Skin epidermis (tissue), 12 donors: ENCODE results near the gene GDF15.

Source experiments
- H3K27ac ChIP-seq, 21 experiments: fragments of 200-600 bp; sonication (generic) in 11 of 21; one replicate each; pipeline ENCODE4 v1.5.0; 2020; ENCODE audit warnings: mild to moderate bottlenecking in 3 of 21, inconsistent platforms in 2 of 21, moderate library complexity in 2 of 21
- H3K4me3 ChIP-seq, 7 experiments: fragments of 200-600 bp; sonication (generic) in 2 of 7; one replicate each; pipeline ENCODE4 v1.5.0; 2020; ENCODE audit warnings: inconsistent platforms in 2 of 7, mild to moderate bottlenecking in 2 of 7, moderate library complexity in 1 of 7

GDF15 gene

DNA sequence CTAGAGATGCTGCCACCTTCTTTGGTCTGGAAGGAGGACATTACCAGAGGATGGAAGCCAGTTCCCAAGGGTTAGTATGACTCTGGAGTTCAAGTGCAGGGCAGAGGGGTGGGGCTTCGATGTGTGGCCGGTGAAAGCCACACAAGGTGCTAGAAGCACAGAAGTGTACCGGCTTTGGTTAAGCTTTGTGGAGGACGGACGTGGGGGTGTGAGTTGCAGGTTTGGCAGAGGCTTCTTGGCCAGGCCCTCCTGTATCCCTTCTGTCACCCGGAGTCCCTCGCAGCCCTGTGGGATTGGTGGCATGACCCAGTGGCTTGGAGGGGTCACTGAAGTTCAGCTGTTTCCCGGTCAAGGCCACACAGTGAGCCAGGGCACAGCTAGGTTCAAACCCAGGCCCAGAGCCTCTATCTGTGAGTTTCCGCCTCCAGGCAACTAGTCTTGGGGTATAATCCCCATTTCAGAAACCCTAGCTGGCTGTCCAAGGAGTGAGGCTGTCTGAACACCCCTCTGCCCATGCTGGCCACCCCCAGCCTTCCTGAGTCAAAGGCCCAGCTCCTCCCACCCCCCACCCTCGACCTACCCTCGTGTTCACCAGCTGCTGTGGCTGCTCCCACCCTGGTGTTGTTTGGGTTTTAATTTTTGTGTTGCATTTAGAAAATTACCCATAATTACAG is 28.7 kb downstream of the GDF15 start:
- H3K4me3 ChIP-seq = peak overlapping the region in 5 of 7 experiments; percentile 3 to 33 (median 16)

DNA sequence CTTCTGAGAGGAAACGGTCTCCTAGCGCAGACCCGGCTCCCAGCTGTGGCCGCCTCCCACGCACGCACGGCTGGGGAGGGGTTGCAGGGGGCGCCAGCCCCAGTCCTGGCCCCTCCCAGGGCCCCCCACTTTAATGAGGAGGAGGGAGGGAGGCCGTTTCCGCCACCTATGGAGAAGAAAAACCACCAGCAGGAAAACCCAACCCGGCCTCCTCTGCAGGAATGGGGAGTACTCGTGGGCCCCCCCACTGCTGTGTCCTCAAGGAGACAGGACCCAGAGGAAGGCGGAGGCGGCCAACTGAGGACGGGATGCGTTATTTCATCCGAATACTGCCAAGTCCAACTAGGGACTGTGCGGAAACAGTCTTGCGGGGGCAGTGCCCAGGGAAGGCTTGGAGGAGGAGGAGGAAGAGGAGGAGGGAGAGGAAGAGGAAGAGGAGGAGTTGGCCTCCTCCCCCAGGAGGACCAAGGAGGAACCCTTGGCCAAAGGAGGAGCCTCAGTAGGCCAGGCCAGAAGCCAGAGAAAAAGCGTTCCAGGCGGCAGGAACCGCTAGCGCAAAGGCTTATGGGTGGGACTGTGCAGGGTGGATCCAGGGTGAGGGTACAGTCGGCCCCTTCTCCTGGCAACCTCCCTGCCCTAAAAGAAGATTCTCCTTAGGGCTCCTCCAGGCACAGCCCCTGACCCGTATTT is 29.4 kb downstream of the GDF15 start:
- peak overlapping the region; percentile 3 to 33 (median 12) for H3K4me3 ChIP-seq

More for the DNA sequence above, 28.7 kb downstream of the GDF15 start:
- H3K27ac ChIP-seq = peak overlapping the region in 20 of 21 experiments; percentile 46 to 95 (median 88)

GRCh38 chr19:18416778-18417249 is 30.9 kb downstream of the GDF15 start:
- H3K27ac ChIP-seq = peak overlapping the region; percentile 52 to 95 (median 88)
- peak overlapping the region; percentile 1 to 65 (median 22) for H3K4me3 ChIP-seq

More for the DNA sequence above, 29.4 kb downstream of the GDF15 start:
- peak overlapping the region; percentile 37 to 95 (median 88) for H3K27ac ChIP-seq

DNA sequence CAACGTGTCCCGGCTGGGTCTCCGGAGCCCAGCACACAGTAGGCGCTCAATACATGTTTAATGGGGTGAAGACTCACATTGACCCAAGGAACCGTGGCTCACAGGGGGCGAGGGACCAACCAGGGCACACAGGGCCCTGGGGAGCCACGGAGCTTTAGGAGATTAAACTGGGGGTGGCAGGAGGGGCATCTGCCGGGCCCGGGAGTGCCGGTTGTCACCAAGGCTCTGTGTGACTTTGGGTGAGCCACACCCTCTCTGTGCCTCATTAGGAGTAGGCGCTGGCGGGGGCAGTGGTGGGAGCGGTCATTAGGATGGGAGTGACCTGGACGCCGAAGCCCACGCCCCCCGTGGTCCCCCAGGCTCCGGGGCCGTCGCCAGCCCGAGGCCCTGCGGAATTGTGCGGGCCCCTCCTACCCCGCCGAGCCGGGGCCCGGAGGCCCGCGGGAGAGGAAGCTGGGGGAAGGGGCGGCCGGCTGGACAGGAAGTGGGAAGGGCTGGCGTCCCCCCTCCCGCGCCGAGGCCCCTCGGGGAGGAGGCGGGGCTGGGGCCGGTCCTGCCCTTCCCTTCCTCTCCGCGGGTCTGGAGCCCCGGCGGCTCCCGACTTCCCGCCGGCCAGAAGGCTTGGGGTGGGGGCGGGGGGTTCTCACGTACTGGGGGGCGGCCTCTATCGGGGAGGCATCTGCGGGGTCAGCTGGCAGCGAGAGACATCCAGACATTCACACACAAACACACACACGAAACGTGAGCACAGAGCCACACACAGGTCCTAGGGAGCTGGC is 31.5 kb downstream of the GDF15 start:
- H3K27ac ChIP-seq = peak overlapping the region; percentile 52 to 95 (median 88)
- peak overlapping the region; percentile 1 to 65 (median 22) for H3K4me3 ChIP-seq

DNA sequence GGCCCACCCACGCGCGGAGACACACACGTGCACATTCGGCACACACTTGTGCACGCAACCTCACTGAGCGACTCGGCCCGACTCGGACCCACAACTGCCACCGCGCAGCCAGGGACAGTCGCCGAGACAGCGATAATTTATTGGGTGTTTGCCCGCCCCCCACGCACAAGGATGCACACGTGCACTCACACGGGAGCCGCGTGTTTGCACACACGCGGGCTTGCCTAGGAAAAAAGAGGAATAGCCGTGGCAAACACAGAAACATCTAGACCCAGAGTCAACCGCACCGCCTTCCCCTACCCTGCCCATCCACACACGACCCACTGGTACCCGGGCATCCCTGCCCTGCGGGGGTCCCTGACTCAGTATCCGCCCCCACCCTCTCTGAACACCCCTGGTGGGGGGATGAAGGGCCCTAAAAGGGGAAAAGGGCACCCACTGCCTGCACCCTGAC is 32.1 kb downstream of the GDF15 start:
- Histone ChIP-seq H3K4me3 (peak overlapping the region; percentile 1 to 65 (median 22)), H3K27ac (peak overlapping the region in 20 of 21 experiments; percentile 73 to 95 (median 88))

DNA sequence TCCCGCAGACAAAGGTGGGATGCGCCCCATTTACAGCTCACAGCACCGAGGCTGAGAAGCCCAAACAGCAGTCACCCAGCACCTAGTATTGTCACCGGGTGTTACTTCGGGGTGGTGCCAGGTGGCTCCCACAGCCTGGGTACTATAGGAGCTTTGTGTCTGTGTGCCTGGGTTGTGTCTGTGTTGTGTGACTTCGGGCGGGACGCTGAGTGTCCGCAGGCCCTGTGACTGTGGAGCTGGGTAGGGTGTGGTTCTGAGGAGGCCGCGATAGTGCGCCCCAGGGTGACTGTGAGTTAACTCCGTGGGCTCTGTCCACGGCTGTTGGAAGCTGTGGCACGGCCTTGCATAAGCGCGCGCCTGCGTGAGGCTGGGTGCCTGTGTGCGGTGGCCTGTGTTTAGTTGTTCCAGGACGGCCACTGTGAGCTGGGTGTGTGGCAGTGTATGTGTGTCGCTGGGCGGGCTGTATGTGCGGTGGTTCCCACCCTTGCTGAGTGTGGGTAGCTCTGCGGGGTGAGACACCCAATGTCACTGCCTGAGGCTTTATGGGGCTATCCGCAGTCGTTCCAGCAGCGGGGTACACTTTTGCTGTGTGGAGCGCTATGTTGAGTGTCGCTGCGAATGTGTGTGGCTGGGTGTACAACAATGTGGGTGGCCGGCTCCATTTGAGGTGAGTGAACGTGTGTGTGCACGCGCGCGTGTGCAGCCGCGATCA is 32.7 kb downstream of the GDF15 start:
- H3K4me3 ChIP-seq = peak overlapping the region; percentile 54 to 71 (median 65)

DNA sequence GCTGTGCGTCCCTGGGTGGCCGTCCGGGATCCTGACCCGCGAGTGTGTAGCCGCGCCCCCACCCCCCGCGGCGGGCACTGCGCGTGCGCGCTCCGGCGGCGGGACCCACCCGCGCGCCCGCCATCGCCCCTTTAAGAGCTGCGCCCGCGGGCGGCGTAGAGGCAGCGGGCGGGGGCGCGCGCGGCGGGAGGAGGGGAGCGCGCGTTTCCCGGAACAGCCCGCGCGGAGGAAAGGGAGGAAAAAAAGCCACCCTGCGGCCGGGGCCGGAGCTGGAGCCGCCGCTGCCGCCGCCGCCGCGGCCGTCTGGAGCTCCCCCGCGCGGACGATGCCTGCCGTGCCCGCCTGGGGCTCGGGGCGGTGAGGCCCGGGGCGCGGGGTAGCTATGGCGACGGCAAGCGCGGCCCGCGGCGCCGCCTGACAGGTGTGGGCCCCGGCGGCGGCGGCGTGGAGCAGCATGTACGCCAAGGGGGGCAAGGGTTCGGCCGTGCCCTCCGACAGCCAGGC is 33.3 kb downstream of the GDF15 start, which contains the start of gene SSBP4:
Gene SSBP4, plus strand, starts transcription at position 204 of the 504 bp plus-strand sequence. Its CDS starts 251 bp downstream, at position 455.
- Histone ChIP-seq H3K4me3 (peak within 1 kb of the TSS; percentile 54 to 71 (median 65)), H3K27ac (peak within 1 kb of the TSS; percentile 69 to 95 (median 88))

More for the DNA sequence above, 32.7 kb downstream of the GDF15 start:
- peak overlapping the region in 20 of 21 experiments; percentile 30 to 95 (median 88) for H3K27ac ChIP-seq

DNA sequence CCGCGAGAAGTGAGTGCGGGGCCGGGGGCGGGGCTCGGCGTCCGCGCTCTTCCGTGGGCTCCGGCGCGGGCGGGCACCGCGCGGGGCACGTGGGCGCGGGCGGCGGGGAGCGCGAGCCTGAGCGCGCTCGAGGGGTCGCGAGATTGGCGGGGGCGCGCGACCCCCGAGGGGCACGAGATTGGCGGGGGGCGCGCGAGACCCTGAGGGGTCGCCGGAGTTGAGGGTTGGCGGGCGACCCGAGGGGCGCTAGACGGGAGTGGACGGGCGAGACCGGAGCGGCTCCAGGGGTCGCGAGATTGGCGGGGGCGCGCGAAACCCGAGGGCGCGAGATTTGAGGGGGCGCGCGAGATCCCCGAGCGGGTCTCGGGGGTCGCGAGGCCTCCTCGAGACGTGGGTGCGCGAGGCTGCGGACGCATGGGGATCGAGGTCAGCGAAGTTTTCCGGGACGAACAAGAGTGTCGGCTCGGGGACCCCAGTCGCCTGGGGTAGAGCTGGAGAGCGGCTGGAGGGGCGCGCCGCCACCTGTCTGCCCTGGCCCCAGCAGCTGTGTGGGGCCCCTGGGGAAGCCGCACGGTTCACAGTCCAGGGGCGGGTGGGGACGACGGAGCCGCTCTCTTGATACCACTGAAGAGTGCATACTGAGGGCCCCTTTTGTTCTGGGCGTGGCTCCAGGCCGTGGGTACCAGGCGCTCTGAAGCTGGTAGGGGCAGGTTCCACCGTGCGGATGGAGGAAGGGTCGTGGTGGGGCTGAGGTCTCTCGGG is 33.9 kb downstream of the GDF15 start:
- H3K27ac ChIP-seq = peak overlapping the region in 20 of 21 experiments; percentile 28 to 95 (median 88)
- peak overlapping the region; percentile 54 to 71 (median 65) for H3K4me3 ChIP-seq

DNA sequence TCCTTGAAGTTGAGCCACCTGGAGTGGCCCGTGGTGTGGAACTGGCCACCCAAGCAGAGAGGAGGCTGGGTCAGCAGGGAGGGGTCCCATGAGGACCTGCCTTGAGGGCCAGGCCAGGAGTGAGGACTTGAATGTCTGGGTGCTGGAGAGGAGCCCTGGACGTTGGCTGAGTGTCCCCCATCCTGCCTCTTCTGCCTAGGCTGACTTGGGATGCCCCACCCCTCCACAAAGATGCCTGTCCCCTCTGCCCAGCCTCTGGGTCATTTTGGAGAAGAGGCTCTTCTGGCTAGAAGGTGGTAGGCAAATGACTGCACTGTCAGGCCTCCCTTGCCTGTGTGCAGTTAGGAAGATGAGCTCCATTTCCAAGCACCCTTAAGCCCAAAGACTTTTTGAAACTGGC is 35.0 kb downstream of the GDF15 start:
- peak overlapping the region in 13 of 21 experiments; percentile 43 to 95 (median 88) for H3K27ac ChIP-seq
- H3K4me3 ChIP-seq = peak overlapping the region in 3 of 7 experiments; percentile 65 to 71 (median 65)

GRCh38 chr19:18421371-18421959 is 35.5 kb downstream of the GDF15 start:
- H3K27ac ChIP-seq = peak overlapping the region in 10 of 21 experiments; percentile 23 to 92 (median 82)

DNA sequence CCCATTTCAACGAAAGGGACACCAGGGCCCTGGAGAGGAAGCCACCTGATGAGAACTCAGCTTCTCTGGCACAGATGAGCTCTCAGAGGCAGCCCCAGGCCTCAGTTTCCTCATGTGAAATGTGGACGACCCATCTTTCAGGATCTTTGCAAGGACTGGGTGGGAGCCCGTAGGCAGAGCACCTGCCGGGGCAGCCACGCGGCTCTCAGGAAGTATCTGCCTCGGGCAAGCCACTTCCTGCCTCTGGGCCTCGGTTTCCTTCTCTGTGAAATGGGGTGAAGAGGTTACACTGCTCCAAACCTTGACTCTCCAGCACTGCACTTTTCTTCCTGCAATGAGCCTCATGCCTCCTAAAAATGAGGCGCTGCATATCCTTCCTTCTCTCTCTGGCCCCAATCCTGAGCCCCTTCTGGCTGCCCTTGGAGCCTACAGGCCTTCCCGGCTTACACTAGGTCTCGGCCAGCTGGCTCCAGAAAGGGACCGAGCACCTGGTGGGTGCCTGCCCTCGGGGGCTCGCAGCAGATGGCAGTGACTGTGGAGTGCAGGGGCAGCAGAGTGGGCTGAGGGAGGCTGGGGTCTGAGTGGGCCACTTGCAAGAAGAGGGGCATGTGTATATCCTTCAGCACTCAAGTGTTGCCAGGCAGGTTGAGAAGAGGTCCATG is 36.7 kb downstream of the GDF15 start:
- H3K4me3 ChIP-seq = no peak overlapping the region
- H3K27ac ChIP-seq = peak overlapping the region in 5 of 21 experiments; percentile 23 to 87 (median 54)

More at GRCh38 chr19:18421371-18421959, 35.5 kb downstream of the GDF15 start:
- H3K4me3 ChIP-seq = no peak overlapping the region

- no peak overlapping the region for H3K4me3 ChIP-seq
- peak overlapping the region in 9 of 21 experiments; percentile 10 to 87 (median 40) for H3K27ac ChIP-seq
Measured at GRCh38 chr19:18423258-18424020, 37.5 kb downstream of the GDF15 start.

- Histone ChIP-seq H3K27ac (peak overlapping the region in 8 of 21 experiments; percentile 9 to 54 (median 26)), H3K4me3 (no peak overlapping the region)
Measured at GRCh38 chr19:18424122-18424889, 38.3 kb downstream of the GDF15 start.

GRCh38 chr19:18424890-18425514 is 39.0 kb downstream of the GDF15 start:
- H3K27ac ChIP-seq = peak overlapping the region in 9 of 21 experiments; percentile 12 to 65 (median 31)
- H3K4me3 ChIP-seq = no peak overlapping the region
